ENCODE data around the gene CACNA1H. TPM values are rescaled to one million over a fixed set of nuclear protein-coding genes. Genes with fewer than 3 reads are reported as not detected.
"Not testable (repeated sequence)": the region's sequence is repeated elsewhere in the genome, so short reads cannot be mapped to it uniquely, and the experiment has no call there.

CACNA1H gene
- total RNA-seq, 1 experiment from 2014 or later = 31.1 TPM

GRCh38 chr16:1249031-1249755 is 96.3 kb downstream of the CACNA1H start:
- H3K4me3 ChIP-seq (ENCODE audit: low read depth in 2 of 2, low read length in 2 of 2); H3K27me3 ChIP-seq (ENCODE audit: control insufficient read depth, insufficient read depth, low read length); H3K27ac ChIP-seq (ENCODE audit: low read length); in situ Hi-C loops (cut with HindIII; ENCODE audit: low pct_unique_long_range_greater_than_20kb, low sequenced_read_pairs); POLR2A ChIA-PET; DNase-seq (ENCODE audit: low read depth, low spot score); CTCF ChIA-PET; intact Hi-C loops (cut with micrococcal nuclease; ENCODE audit: unreplicated experiment); BruUV-seq (replicated peaks); H3K9me3 ChIP-seq (ENCODE audit: control insufficient read depth, insufficient read depth, low read depth, low read length); H3K36me3 ChIP-seq (ENCODE audit: control insufficient read depth, insufficient read depth, low read length); H3K4me1 ChIP-seq (ENCODE audit: control insufficient read depth, insufficient read depth, low read length): not testable (repeated sequence)
- ATAC-seq = peak; percentile 60

GRCh38 chr16:1253701-1254364 is 100.9 kb downstream of the CACNA1H start:
- POLR2A ChIA-PET; H3K9me3 ChIP-seq (ENCODE audit: control insufficient read depth, insufficient read depth, low read depth, low read length); BruUV-seq (replicated peaks); H3K27ac ChIP-seq (ENCODE audit: low read length); H3K27me3 ChIP-seq (ENCODE audit: control insufficient read depth, insufficient read depth, low read length); DNase-seq (ENCODE audit: low read depth, low spot score); H3K4me3 ChIP-seq (ENCODE audit: low read depth in 2 of 2, low read length in 2 of 2); H3K36me3 ChIP-seq (ENCODE audit: control insufficient read depth, insufficient read depth, low read length); CTCF ChIA-PET; H3K4me1 ChIP-seq (ENCODE audit: control insufficient read depth, insufficient read depth, low read length); in situ Hi-C loops (cut with HindIII; ENCODE audit: low pct_unique_long_range_greater_than_20kb, low sequenced_read_pairs); intact Hi-C loops (cut with micrococcal nuclease; ENCODE audit: unreplicated experiment): not testable (repeated sequence)
- ATAC-seq = peak; percentile 90

GRCh38 chr16:1254821-1255220 is 101.9 kb downstream of the CACNA1H start:
- in situ Hi-C loops (cut with HindIII; ENCODE audit: low pct_unique_long_range_greater_than_20kb, low sequenced_read_pairs); BruUV-seq (replicated peaks); H3K27ac ChIP-seq (ENCODE audit: low read length); H3K4me1 ChIP-seq (ENCODE audit: control insufficient read depth, insufficient read depth, low read length); CTCF ChIA-PET; intact Hi-C loops (cut with micrococcal nuclease; ENCODE audit: unreplicated experiment); H3K27me3 ChIP-seq (ENCODE audit: control insufficient read depth, insufficient read depth, low read length); H3K9me3 ChIP-seq (ENCODE audit: control insufficient read depth, insufficient read depth, low read depth, low read length); H3K36me3 ChIP-seq (ENCODE audit: control insufficient read depth, insufficient read depth, low read length); ATAC-seq; DNase-seq (ENCODE audit: low read depth, low spot score); POLR2A ChIA-PET; H3K4me3 ChIP-seq (ENCODE audit: low read depth in 2 of 2, low read length in 2 of 2): not testable (repeated sequence)

- intact Hi-C loops (cut with micrococcal nuclease; ENCODE audit: unreplicated experiment); H3K9me3 ChIP-seq (ENCODE audit: control insufficient read depth, insufficient read depth, low read depth, low read length); H3K4me3 ChIP-seq (ENCODE audit: low read depth in 2 of 2, low read length in 2 of 2); BruUV-seq (replicated peaks); H3K27ac ChIP-seq (ENCODE audit: low read length); DNase-seq (ENCODE audit: low read depth, low spot score); POLR2A ChIA-PET; H3K4me1 ChIP-seq (ENCODE audit: control insufficient read depth, insufficient read depth, low read length); H3K36me3 ChIP-seq (ENCODE audit: control insufficient read depth, insufficient read depth, low read length); in situ Hi-C loops (cut with HindIII; ENCODE audit: low pct_unique_long_range_greater_than_20kb, low sequenced_read_pairs); ATAC-seq; H3K27me3 ChIP-seq (ENCODE audit: control insufficient read depth, insufficient read depth, low read length); CTCF ChIA-PET: not testable (repeated sequence)
Measured at GRCh38 chr16:1255276-1256122, 102.6 kb downstream of the CACNA1H start, which contains the start of gene TPSD1. TSS of gene TPSD1 (plus strand) at chr16:1256069. CDS start at chr16:1256281, 212 bp downstream.

- ATAC-seq; H3K4me3 ChIP-seq (ENCODE audit: low read depth in 2 of 2, low read length in 2 of 2); H3K27me3 ChIP-seq (ENCODE audit: control insufficient read depth, insufficient read depth, low read length); CTCF ChIA-PET; in situ Hi-C loops (cut with HindIII; ENCODE audit: low pct_unique_long_range_greater_than_20kb, low sequenced_read_pairs); H3K9me3 ChIP-seq (ENCODE audit: control insufficient read depth, insufficient read depth, low read depth, low read length); H3K27ac ChIP-seq (ENCODE audit: low read length); BruUV-seq (replicated peaks); intact Hi-C loops (cut with micrococcal nuclease; ENCODE audit: unreplicated experiment); DNase-seq (ENCODE audit: low read depth, low spot score); H3K36me3 ChIP-seq (ENCODE audit: control insufficient read depth, insufficient read depth, low read length); H3K4me1 ChIP-seq (ENCODE audit: control insufficient read depth, insufficient read depth, low read length); POLR2A ChIA-PET: not testable (repeated sequence)
Measured at GRCh38 chr16:1256296-1256873, 103.5 kb downstream of the CACNA1H start.
